ENCODE results near the gene TANC1.
"Not testable (repeated sequence)": the region's sequence is repeated elsewhere in the genome, so short reads cannot be mapped to it uniquely, and the experiment has no call there.

GRCh38 chr2:159140821-159141220, 172.4 kb downstream of the TANC1 start:
- not testable (repeated sequence) for TF ChIP-seq CTCF, POLR2A, POLR2AphosphoS5, EP300 (IDR thresholded peaks at IDR 0.05)
